ENCODE measurements around the gene SFXN3.

- TF ChIP-seq CTCF (conservative IDR thresholded peaks at IDR 0.05; ENCODE audit: low read depth, low read length) (no peak), EZH2 (IDR thresholded peaks at IDR 0.05; ENCODE audit: borderline replicate concordance, low read depth, low read length, poor library complexity, severe bottlenecking) (no peak)
These were observed 12.9 kb upstream of the SFXN3 start for GRCh38 chr10:101018118-101018599.

All from A673 (cell line).